WTC11 (cell line): ENCODE data around the gene KCTD2.

Experiments used
- CBFB ChIP-seq: sonication (generic); formaldehyde crosslinking; IDR thresholded peaks from 2 replicates; pipeline ENCODE4 v1.8.1; 2022; ENCODE audit warnings: mild to moderate bottlenecking, low read depth, missing genetic modification reagents
- CTCF ChIP-seq: fragments of 200-600 bp; IDR thresholded peaks from 2 replicates; pipeline ENCODE4 v1.8.0; 2022; ENCODE audit warnings: antibody characterized with exemption
- E2F1 ChIP-seq: sonication (generic); formaldehyde crosslinking; IDR thresholded peaks from 2 replicates; pipeline ENCODE4 v1.8.0; 2022; ENCODE audit warnings: mild to moderate bottlenecking, missing genetic modification reagents
- RELA ChIP-seq: sonication (generic); formaldehyde crosslinking; IDR thresholded peaks from 2 replicates; pipeline ENCODE4 v1.8.1; 2022; ENCODE audit warnings: missing genetic modification reagents, mild to moderate bottlenecking, borderline replicate concordance
- ZMAT4 ChIP-seq: fragments of 250-450 bp; sonication (Bioruptor Pico); IDR thresholded peaks from 2 replicates; pipeline ENCODE4 v1.9.0; 2021; ENCODE audit warnings: mild to moderate bottlenecking
- ZNF263 ChIP-seq: sonication (generic); formaldehyde crosslinking; IDR thresholded peaks from 2 replicates; pipeline ENCODE4 v1.8.1; 2022; ENCODE audit warnings: low read depth, mild to moderate bottlenecking, moderate library complexity, missing genetic modification reagents
- ZNF512 ChIP-seq: sonication (generic); formaldehyde crosslinking; IDR thresholded peaks from 2 replicates; pipeline ENCODE4 v1.8.1; 2022; ENCODE audit warnings: missing genetic modification reagents, borderline replicate concordance

GRCh38 chr17:75098861-75099260 lies 51.8 kb downstream of the KCTD2 start:
- TF ChIP-seq CTCF, result no peak
- TF ChIP-seq ZMAT4, result no peak
- TF ChIP-seq E2F1 (CRISPR knock-in tag), result no peak
- TF ChIP-seq CBFB (CRISPR knock-in tag), result no peak
- no peak for TF ChIP-seq ZNF512 (CRISPR knock-in tag)
- no peak for TF ChIP-seq ZNF263 (CRISPR knock-in tag)
- no peak for TF ChIP-seq RELA (CRISPR knock-in tag)
